ENCODE measurements around the gene TMEM220.
"Not testable (repeated sequence)": the region's sequence is repeated elsewhere in the genome, so short reads cannot be mapped to it uniquely, and the experiment has no call there.

TMEM220 gene

GRCh38 chr17:10728331-10728892, 1.4 kb downstream of the TMEM220 start:
- no peak for DNase-seq (ENCODE audit: low read depth in 2 of 2)

DNA sequence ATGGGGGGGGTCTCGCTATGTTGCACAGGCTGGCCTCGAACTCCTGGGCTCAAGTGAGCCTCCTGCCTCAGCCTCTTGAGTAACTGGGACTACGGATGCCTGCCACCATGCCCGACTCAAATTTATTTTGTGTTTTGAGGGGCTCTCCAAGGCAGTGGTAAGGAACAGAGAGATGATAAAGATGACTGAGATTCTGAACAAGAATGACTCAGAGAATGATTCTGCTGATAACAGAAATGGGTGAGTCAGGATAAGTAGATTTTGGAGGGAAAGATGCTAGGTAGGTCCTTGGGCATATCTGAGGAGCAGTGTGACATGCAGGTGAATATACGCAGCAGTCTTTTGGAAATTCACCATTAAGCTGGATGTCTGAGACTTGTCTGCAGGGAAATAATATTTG, 2.6 kb downstream of the TMEM220 start:
- no peak for DNase-seq (ENCODE audit: low read depth in 2 of 2)

DNA sequence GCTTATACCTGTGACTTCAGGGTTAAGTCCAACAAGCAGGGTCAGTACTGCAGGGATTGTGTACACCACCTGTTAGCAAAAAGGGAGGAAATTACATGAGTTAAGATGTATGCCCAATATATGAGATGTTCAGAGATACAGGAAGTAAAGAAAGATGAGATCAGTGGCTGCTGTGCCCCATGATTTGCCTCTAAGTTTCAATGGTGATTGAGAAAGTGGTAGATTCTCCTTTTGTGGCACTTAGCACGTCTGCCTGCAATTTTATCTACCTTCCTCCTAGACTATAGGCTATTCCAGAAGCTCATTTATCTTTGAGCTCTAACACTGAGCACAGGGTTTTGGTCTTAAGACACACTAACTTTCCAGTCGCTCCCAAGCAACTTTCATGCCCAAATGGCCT, 3.6 kb downstream of the TMEM220 start:
- DNase-seq (ENCODE audit: low read depth in 2 of 2): no peak

- DNase-seq (ENCODE audit: low read depth in 2 of 2): no peak
These were observed 4.6 kb downstream of the TMEM220 start for GRCh38 chr17:10725262-10725661.

GRCh38 chr17:10724546-10725195, 5.2 kb downstream of the TMEM220 start:
- DNase-seq (ENCODE audit: low read depth in 2 of 2): no peak

DNA sequence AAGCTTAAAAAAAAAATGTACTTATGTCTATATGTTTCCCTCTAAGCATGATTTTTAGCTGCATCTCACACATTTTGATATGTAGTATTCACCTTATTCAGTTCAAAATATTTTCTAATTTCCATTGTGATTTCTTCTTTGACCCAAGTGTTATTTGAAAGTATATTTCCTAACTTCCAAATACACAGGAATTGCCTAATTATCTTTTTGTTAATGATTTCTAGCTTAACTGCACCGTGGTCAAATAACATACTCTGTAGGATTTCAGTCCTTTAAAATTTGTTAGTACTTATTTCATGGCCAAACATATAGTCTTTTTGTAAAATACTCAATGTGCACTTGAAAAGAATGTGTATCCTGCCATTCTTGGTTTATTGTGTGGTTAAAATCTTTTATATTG, 11.3 kb downstream of the TMEM220 start:
- DNase-seq (ENCODE audit: low read depth in 2 of 2): no peak

- no peak for DNase-seq (ENCODE audit: low read depth in 2 of 2)
These were observed 13.6 kb downstream of the TMEM220 start for GRCh38 chr17:10716218-10716617.

GRCh38 chr17:10713318-10713717, 16.5 kb downstream of the TMEM220 start:
- DNase-seq (ENCODE audit: low read depth in 2 of 2): no peak

DNA sequence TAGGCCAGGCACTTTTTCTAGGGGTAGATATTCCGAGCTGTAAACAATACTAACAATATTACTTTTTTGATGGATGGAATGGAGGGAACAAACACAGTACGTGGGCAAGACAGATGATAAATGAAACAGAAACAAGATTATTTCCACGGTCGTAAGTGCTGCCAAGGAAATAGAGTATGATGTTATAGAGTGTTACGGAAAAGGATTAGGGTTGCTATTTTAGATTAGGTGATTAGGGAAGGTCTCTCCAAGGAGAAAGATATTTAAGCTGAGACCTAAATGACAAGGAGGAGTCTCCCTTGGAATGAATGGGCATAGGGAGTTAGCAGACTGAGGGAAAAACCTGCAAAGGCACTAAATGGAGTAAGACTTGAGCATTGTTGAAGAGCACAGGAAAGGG, 24.1 kb downstream of the TMEM220 start:
- no peak for DNase-seq (ENCODE audit: low read depth in 2 of 2)

GRCh38 chr17:10702574-10702973, 27.2 kb downstream of the TMEM220 start:
- no peak for DNase-seq (ENCODE audit: low read depth in 2 of 2)

DNA sequence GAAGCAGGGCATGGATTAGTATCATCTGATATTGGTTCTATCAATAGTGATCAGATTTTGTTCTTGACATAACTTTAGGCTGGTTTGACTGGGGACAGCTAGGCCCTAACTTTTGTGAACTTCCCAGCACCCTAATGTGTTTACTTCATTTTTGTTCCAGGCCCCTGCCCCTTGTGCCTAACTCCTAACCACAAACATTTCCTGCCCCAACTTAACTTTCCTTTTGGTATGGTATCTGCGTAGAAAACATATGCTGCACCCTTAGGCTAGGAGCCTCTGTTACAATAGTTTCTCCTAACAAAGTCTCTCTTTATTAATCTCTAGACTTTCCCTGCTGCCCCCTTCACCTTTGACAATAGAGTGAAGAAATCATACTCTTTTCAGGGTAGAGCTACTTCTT, 30.0 kb downstream of the TMEM220 start:
- no peak for DNase-seq (ENCODE audit: low read depth in 2 of 2)

- DNase-seq (ENCODE audit: low read depth in 2 of 2): no peak
These were observed 31.6 kb downstream of the TMEM220 start for GRCh38 chr17:10698096-10698818.

DNA sequence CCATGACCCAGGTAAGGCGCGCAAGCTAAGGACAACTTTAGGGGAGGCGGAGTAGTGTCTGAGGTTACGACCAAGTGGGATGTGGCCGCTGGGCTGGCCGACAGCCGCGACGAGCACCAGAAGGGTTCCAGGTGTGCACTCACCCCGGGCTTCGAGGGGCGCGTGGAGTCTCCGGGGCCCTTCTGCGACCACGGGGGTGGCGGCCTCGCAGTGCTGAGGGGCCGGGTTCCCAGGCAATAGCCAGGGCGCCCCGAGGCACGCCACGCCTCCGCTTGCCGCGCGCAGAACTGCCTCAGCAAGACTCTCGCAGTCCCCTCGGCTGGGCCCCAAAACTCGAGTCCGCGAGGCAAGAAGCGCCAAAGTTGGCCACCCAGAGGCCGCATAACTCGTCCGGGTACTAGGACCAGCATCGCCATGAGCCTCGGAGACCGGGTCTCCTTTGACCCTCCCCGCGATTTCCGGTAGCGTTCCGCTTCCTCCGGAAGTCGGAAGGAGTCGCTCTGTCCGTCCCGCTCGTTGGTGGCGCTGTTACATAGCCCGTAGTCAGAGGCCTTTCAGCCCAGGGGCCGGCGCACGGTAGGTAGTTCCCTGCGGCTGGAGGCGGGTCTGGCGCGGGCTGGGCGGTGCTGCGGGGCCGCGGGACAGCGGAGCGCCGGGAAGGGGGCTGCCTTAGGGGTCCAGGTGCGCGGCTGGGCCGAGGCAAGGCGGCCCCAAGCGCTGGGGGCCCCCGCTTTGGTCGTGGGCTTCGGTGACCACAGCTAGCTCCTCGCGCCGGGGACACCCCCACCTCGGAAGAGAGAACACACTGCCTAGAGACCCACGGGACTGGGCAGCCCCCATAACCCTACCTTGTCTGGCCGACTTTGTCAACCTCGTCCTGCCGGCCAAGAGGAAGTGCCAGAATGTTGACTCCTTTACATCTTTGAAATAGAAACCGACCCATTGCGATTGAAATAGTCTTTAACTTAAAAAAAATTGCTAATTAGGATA, 32.4 kb downstream of the TMEM220 start, which contains the start of the genes ADPRM and SCO1:
Gene ADPRM (plus strand): TSS at position 503 of the 990 bp plus-strand sequence. CDS start 7,333 bp downstream, outside the sequence.
Gene SCO1 (minus strand): TSS at position 442 of the 990 bp plus-strand sequence. CDS start 26 bp downstream, at position 416.
- peak; percentile 80 to 84 for DNase-seq (ENCODE audit: low read depth in 2 of 2)

DNA sequence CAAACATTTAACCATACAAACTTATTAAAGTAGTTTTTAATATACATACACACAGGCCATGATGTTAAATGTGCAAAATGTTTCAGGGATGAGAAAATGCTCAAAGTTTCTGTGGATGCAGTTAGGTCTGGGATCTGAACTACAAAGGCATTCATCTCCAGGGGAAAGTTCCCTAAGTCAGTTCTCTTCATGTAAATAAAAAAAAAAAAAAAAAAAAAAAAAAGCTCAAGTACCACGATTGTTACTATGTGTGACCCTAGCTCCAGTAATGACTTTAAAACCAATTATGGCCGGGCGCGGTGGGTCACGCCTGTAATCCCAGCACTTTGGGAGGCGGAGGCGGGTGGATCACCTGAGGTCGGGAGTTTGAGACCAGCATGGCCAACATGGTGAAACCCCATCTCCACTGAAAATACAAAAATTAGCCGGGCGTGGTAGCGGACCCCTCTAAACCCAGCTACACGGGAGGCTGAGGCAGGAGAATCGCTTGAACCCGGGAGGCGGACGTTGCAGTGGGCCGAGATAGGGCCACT, 33.9 kb downstream of the TMEM220 start:
- DNase-seq (ENCODE audit: low read depth in 2 of 2): not testable (repeated sequence)

- DNase-seq (ENCODE audit: low read depth in 2 of 2): no peak
These were observed 42.3 kb downstream of the TMEM220 start for GRCh38 chr17:10687499-10687898.

DNA sequence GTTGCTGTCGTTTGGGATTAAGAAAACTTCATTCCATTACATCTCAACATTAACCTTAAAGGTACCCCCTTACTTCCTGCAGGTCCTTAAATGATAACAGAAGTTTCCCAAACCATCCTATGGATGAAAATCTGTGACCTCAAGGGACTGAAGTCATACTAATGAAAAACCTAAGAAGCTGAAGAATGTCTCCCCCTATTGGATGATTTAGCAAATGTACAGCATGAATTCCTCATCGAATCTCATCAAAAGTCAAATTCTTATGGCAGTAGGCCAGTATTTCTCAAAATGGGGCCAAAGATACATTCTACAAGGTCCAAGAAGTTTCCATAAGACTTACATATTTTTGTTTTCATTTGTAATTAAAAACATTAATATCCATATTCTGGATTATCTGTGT, 46.0 kb downstream of the TMEM220 start:
- no peak for DNase-seq (ENCODE audit: low read depth in 2 of 2)

DNA sequence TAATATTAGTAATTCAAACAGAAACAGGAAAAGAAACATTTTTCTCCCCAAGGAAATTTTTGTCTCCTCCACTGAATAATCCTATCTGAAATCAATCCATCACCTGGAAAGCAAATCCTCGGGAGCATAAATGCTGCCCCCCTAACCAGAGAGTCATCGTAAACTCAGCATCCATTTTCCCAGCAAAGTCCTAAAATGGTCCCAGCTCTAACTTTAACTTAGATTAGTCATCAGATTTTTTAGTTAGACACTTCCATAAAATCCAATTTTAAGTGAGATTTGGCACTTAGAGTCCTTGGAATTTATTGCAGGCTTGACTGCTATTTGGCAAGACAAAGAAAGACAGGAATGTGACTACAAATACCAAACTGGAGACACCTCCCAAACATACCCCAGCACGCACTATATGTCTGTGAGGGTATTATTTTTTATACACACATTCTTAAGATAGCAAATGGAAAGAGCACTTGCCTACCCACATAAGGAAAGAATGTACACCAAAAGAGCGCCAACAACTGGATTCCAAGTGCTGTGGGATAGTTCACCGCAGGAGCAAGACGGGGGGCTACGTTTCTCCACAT, 47.9 kb downstream of the TMEM220 start:
- no peak for DNase-seq (ENCODE audit: low read depth in 2 of 2)

GRCh38 chr17:10674704-10675103, 55.1 kb downstream of the TMEM220 start:
- DNase-seq (ENCODE audit: low read depth in 2 of 2): no peak

- DNase-seq (ENCODE audit: low read depth in 2 of 2): no peak
These were observed 56.5 kb downstream of the TMEM220 start for GRCh38 chr17:10673312-10673711.

- DNase-seq (ENCODE audit: low read depth in 2 of 2): no peak
These were observed 61.0 kb downstream of the TMEM220 start for GRCh38 chr17:10668775-10669174.

DNA sequence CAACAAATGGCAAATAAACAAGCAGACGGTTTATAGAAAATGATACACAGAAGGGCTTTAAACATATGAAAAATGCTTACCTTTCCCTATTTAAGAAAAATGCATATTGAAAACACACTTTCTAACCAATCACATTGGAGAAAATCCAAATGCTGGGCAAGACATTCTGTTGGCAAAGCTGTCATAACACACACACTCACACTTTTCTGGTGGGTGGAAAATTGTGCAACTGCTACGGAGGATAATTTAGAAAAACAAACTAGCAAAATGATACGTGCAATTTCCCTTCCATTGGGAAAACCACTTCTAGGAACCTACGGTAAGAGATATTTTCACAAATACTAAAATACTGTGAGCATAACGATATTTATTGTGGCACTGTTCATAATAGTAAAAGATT, 62.9 kb downstream of the TMEM220 start:
- no peak for DNase-seq (ENCODE audit: low read depth in 2 of 2)
